Activated gamma-delta T cell treated with Interleukin-2 at 50 U/mL for 16 hours (primary cell): ENCODE measurements around the gene GRM5.
"Not testable (repeated sequence)": the region's sequence is repeated elsewhere in the genome, so short reads cannot be mapped to it uniquely, and the experiment has no call there.

Experiments used
- DNase-seq: peaks from one replicate; pipeline ENCODE4 v3.0.0-alpha.2; 2020

The GRM5 gene

GRCh38 chr11:89065651-89066201 is at the start of gene GRM5:
TSS of gene GRM5 (minus strand) at chr11:89065982. CDS start at chr11:89047872, 18,110 bp downstream.
- DNase-seq, result not testable (repeated sequence)

GRCh38 chr11:89097956-89098355 is 32.2 kb upstream of the GRM5 start:
- DNase-seq, result not testable (repeated sequence)

- DNase-seq, result not testable (repeated sequence)
Measured at GRCh38 chr11:89093806-89094205, 28.0 kb upstream of the GRM5 start.

GRCh38 chr11:89084951-89085350 is 19.2 kb upstream of the GRM5 start:
- DNase-seq, result not testable (repeated sequence)

GRCh38 chr11:89070911-89071310 is 5.1 kb upstream of the GRM5 start:
- DNase-seq, result not testable (repeated sequence)

- no peak for DNase-seq
Measured at GRCh38 chr11:89067264-89067663, 1.5 kb upstream of the GRM5 start.

- no peak for DNase-seq
Measured at GRCh38 chr11:89065066-89065465, 716 bp downstream of the GRM5 start.

GRCh38 chr11:89063481-89063951 is 2.3 kb downstream of the GRM5 start:
- not testable (repeated sequence) for DNase-seq

GRCh38 chr11:89062771-89063298 is 2.9 kb downstream of the GRM5 start:
- DNase-seq, result not testable (repeated sequence)

GRCh38 chr11:89061839-89062238 is 3.9 kb downstream of the GRM5 start:
- not testable (repeated sequence) for DNase-seq

GRCh38 chr11:89057406-89057805 is 8.4 kb downstream of the GRM5 start:
- not testable (repeated sequence) for DNase-seq

- DNase-seq, result no peak
Measured at GRCh38 chr11:89052220-89052619, 13.6 kb downstream of the GRM5 start.

- not testable (repeated sequence) for DNase-seq
Measured at GRCh38 chr11:89047159-89047558, 18.6 kb downstream of the GRM5 start.

- not testable (repeated sequence) for DNase-seq
Measured at GRCh38 chr11:89043861-89044588, 21.8 kb downstream of the GRM5 start.

- not testable (repeated sequence) for DNase-seq
Measured at GRCh38 chr11:89029671-89030070, 36.1 kb downstream of the GRM5 start.

- DNase-seq, result no peak
Measured at GRCh38 chr11:89021339-89021738, 44.4 kb downstream of the GRM5 start.

GRCh38 chr11:89019827-89020547 is 45.8 kb downstream of the GRM5 start:
- DNase-seq, result not testable (repeated sequence)

GRCh38 chr11:89016214-89016613 is 49.6 kb downstream of the GRM5 start:
- DNase-seq, result no peak

- DNase-seq, result no peak
Measured at GRCh38 chr11:89015614-89016013, 50.2 kb downstream of the GRM5 start.

GRCh38 chr11:89000852-89001251 is 64.9 kb downstream of the GRM5 start:
- not testable (repeated sequence) for DNase-seq

GRCh38 chr11:88979641-88980040 is 86.1 kb downstream of the GRM5 start:
- DNase-seq, result no peak

- DNase-seq, result not testable (repeated sequence)
Measured at GRCh38 chr11:88978992-88979391, 86.8 kb downstream of the GRM5 start.

GRCh38 chr11:88975441-88975840 is 90.3 kb downstream of the GRM5 start:
- not testable (repeated sequence) for DNase-seq
